GM21515 (cell line): Measurements from ENCODE around the gene TTLL11.

ENCODE experiments used
- ATAC-seq: cut with Tn5 transposase; IDR thresholded peaks from one replicate; pipeline ENCODE4 v1.9.1; 2021; ENCODE audit not compliant: unreplicated experiment

Gene TTLL11

DNA sequence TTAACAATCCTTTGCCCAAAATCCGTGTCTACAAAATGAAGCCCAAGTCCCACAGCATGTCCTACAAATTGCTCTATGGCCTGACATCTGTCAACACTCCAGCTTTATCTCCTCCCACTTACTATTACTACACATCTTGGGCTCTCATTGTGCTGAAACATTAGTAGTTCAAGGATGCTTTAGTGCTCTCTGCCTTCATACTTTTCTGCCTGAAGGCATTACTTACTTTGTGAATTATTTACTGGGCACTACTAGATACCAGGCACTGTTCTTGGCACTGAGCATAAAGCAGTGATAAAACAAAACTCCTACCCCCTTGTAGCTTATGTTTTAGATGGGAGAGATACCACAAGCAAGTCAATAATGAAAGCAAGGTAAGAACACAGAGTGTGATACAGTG, 113.4 kb downstream of the TTLL11 start:
- no peak for ATAC-seq

DNA sequence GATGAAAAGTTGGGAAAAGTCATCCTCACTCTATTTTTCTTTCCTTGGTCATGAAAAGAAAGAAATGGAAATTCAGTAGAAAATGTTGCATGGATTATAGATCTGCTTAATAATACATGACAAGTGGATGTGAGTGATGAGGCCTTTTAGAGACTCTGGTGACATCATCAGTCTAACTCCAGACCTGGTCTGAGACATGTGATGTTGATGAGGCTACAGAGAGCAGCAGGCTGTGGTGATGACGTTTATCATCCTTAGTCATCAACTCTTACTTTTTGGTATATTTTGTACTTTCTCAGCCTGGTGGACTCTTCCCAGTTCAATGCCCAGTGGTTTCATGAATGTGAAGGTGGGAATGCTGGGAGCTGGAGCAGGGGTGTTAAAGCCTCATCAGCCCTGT, 116.4 kb downstream of the TTLL11 start:
- no peak for ATAC-seq

DNA sequence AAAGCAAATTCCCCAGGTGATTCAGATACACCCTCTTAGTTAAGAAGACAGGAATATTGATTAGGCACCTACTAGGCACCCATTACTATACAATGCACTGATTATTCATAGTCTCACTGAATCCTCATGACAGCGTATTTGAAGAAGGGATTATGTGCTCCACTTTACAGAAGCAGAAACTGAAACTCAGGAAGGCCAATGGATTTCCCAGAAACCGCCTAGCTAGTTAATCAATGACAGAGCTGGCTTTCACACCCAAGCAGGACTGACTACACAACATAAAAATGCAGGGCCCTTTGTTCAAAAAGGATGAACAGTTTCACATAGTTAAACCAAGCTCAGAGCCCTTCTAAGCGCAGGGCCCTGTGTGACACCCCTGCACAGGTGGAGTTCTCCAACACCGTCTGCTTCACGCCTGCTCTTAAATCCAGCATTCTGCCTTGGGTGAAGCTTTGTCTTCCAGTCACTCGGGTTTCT, 117.3 kb downstream of the TTLL11 start:
- ATAC-seq: no peak

DNA sequence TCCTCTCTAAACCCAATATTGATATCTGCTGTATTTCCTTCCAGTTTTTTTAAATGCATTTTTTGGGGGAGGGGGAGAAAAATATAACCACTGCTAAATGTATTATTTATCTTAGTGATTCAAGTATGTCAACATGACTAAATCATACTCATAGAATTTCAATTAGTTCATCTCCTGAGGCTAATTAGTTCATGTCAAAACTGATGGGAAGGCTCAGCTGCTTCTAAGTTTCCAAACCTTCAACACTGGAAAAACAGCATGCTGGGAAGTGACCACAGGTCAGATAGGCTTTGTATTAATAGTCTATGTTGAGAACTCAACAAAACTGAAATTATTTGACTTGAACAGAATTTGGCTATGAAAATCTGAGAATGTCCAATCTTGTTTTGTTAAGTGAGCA, 118.7 kb downstream of the TTLL11 start:
- ATAC-seq: no peak

DNA sequence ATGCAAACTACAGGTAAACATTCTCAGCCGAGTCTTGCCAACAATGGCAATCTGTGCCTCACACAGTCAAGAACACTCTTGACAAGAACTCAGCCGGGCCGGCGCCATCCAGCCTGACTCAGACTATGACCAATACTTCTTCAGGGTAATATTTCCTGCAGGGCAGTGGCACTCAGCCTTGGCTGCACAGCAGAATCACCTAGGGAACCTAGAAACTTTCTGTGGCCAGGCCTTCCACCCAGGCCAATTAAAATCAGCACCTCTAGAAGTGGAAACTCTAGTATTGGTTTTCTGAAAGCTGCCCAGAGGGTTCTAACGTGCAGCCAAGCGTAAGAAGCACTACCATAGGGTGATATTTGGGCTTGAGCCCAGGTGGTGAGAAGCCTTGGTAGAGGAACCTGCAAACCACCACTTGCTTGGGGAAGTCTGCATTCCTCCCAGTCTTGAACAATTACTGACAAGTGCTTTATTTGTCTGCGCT, 120.6 kb downstream of the TTLL11 start:
- no peak for ATAC-seq

DNA sequence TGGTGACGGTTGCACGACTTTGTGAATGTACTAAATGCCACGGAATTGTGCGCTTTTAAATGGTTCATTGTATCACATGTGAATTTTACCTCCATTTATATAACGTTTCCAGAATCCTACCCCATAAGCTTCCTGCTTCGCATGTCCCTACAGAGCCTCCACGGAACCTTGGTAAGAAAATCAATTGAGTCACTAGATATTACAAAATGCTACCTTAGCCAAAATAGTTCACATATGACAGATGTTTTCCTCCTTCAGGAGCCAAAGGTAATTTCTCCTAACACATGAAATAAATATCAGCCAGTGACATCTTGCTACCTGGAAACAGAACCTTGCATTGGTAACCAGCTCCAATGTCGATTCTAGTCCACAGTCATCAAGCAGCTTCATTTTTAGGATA, 125.1 kb downstream of the TTLL11 start:
- ATAC-seq: no peak

DNA sequence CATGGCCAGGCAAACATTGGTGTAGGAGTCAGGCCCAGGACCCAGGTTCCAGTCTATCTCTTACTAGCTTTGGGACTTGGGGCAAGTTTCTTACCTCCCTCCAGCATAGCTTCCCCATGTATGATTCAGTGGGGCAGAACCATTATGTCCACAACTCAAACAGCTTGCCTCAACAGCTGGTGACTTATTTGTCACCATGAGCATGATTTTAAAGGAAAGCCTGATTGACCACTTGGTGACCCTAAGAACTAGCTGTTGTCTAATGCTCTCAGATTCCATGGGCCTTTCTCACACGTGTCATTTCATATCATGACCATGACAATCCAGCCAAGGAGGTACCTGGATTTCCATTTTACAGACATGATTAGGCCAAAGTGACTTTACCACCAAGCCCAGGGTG, 126.4 kb downstream of the TTLL11 start:
- ATAC-seq: no peak

DNA sequence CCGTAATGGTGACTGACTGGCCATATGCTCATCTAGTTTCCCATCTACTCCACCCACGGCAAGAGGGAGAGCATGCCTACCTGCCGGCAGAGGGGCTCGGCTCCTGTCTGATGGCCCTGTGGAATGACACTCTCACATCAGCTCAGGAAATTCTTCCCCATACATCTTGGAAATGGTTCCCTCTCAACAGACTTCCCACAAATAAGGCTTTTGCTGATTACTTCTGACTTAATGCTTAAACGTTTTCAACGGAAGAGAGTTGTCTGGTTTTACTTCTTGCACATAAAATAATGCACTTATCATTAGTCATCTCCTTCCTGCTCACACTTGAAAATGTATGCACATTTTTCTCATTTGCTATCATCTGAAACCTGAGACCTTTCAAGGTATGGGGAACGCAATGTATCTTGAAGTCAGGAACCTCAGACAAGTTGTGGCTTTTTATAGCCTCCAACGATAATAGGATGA, 129.5 kb downstream of the TTLL11 start:
- ATAC-seq: no peak

DNA sequence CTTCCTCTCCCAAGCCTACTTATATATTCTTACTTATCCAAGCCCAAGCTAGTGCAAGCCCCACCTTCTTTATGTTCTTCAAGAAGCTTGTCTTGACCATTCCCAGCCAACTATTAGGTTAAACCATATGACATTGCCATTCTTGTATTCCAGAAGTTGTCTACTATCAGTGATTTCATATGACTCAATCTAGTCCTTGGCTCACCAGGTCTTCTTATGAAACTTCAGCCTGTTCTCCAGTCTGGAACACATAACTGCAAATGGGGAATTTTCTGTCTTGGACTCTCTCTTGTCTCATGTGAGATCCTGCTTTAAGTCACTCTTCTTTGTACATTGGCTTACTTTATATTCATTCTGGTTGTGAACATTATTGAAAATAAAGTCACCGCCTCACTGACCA, 130.7 kb downstream of the TTLL11 start:
- ATAC-seq: no peak

DNA sequence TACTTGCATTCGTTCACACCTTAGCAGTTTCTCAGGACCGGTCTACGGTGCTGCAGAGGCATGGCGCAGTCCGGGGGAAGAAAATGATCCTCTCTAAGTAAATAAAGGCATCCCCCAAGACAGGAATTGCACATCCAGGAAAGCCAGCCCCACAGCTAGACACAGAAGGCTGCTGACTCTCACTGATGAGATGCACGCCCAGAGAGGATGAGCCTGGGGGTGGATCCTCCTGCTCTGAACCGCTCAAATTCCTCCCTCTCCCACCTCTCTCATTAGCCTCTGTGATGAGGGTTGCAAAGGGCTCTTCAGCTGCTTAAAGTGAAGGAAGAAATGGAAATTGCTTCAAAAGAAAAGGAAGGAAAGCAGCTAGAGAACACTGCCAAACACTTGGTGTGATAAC, 132.4 kb downstream of the TTLL11 start:
- ATAC-seq: no peak

DNA sequence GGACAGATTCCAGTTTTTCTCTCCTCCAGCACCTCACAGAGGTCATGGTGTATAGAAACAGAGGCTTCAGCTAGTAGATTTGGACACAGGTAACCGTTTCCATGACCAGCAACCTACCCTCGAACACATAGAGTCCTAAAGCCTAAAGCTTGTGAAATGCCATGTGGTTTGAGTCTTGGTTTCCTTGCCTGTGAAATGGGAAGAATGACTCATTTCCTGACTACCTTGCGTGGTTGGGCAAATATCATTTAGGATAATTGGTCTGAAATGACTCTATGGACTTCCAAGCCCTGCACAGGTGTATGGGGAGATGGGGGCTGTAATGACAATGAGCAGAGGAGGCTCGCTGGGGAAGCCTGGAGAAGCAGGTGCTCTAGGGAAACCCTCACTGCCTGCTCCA, 134.6 kb downstream of the TTLL11 start:
- ATAC-seq: no peak

DNA sequence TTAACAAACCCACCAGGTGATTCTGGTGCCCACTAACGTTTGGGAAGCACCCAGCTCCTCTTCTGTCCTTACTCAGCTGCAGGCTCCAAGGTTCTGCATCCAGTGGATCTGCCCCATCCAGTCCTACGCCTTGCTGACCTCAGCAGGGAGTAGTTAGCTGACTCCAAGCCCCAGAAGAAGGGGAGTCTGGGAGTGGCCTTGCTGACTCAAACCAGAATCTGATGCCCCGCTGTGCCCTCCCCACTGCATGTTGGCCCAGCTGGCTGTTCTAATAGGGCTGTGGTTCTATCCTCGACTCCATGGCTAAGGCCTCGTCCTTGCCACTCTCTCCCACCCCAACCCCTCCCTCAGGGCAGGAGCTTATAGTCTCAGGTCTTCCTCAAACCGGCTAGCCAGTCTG, 136.3 kb downstream of the TTLL11 start:
- no peak for ATAC-seq

DNA sequence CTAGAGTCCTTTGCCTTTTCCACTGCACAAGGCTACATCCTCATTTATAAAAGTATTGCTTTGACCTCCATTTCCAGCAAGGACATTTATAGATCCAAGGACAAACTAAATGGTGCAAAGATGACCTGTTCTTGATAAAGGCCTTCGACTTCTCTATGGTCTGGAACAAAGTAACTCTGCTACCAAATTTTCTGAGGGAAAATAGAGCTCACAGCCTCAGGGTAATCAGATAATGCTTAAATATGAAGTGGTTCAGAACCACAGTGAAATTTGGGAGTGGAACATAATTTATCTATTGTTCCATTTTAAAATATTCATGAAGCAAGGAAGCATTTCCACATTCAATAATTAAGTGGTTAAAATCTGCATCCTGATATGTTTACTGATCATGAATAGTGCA, 137.5 kb downstream of the TTLL11 start:
- no peak for ATAC-seq

DNA sequence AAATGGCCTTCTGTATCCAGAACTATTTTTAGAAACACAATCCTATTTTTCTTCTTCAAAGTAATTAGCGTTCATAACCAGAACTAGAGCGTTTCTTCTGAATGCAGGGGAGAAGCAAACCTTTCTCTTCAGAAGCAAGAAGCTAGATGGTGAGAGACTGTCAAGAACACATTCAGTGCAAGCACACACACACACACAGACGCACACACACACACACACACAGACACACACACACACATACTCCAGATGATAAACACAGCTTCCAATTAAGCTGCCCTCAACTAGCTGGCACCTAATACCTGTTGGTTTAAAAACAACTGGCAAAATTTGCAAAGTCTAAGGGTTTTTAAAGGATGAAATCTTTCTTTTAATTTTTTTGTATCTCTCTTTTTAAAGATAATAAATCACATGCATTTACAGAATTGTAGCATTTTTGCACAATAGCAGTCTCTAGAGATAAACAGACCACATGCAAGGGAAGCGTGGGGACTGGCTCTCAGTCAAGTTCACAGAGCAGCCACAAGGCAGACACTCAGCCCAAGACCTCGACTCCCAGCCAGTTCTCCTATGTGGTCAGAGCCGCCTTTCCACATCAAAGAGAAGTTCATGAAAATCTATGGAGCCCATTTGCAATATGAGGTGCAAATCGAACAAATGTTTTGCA, 138.5 kb downstream of the TTLL11 start:
- no peak for ATAC-seq

DNA sequence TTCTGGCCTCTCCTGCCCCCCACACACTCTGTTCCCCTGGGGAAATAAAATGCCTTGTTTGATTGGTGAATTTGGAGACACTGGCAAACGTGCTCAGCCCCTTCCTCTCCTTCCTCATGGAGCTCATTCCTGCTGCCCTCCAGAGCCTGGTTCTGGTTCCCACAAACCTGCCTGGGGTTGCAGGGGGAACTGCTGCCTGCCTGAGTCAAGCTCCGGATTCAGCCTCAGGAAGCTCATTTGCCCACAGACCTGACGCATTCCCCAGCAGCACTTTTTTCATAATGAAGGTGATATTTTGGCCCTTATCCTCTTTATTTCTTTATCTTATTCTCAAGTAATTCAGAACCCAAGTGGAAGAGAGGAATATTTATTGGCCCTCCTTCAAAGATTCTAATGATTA, 140.5 kb downstream of the TTLL11 start:
- no peak for ATAC-seq

DNA sequence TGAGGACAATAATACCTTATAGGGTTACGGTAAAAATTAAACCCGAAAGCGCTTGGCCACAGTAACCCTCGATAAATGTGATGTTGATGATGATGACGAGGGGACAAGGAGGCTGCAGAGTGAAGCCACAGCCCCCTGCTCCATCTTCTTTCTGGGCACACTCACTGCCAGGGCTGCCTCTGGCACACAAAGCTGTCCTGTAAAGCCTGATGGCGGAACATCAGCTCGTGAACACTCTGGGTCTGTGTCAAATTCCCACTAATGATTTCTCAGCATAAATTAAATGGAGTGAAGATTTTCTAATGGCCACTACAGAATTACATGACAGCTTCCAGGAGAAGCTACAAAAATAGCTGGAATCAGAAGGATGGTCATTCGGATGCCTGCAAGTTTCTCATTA, 142.2 kb downstream of the TTLL11 start:
- no peak for ATAC-seq

DNA sequence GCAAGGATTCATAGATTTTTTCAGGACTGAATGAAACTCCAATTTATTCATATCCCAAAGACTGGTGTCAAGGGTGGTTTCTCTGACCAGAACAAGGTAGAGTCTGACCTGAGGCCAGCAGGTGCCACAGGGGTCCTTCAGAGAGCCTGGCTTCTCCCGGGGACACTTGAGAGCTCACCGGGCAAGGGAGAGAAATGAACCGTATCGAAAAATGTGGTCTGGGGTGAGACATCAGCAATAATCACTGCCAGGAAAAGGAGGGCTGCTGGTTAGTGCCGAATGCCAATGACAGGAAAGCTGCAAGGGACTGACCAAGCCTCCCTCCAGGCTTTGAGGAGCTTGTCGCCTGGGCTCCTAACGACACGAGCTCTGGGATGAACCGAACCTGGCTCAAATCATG, 142.7 kb downstream of the TTLL11 start:
- ATAC-seq: no peak

DNA sequence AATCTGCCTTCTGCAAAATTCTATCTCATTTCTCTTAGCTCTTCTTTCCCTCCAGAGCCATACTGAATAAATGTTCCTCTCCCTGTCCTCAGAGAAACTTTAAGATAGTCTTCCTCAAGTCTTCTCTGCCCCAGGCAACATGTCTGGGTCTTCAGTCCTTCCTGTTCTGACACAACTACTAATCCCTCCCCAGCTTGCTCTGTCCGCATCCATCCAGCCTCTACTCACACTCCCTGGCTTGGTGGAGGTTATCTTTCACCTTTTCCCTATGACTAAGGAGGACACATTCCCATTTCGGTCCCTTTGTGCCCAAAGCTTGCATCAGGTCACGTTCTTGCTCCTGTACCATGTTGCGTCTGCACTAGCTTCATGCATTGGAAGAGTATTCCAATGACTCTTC, 143.3 kb downstream of the TTLL11 start:
- no peak for ATAC-seq

DNA sequence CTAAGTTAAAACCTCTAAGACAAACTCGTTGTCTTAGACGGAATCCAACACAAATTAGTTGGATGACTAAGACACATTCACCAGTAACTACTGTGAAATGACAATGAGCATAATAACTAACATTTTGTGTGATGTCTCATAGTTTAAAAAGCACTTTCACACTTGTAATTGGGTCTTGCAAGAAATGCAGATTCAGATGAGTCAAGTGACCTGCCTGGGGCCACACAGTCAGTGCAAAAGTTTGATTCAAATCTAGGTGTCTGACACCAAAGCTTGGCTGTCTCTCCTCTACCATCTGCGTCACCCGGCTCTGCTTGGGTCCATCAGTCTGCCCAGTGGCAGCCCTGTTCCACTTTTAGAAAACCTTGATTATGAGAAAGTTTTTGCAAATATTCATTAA, 143.7 kb downstream of the TTLL11 start:
- ATAC-seq: no peak

DNA sequence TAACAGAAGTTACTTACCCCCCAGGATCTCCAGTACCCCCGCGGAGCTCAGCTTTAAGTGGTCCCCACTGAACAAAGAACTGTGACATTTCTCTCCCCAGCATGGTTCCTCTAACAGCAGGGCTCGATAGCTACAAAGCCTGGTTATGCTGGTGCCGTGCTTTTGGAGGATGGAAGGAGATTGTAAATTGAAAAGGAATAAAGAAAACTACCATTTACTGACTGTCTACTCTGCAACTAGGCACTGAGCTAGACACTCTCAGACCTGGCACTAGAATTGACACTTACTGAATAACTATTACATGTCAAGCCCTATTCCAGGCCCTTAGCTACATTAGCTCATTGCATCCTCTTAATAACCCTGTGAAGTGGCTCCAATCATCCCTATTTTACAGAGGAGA, 145.3 kb downstream of the TTLL11 start:
- ATAC-seq: no peak

DNA sequence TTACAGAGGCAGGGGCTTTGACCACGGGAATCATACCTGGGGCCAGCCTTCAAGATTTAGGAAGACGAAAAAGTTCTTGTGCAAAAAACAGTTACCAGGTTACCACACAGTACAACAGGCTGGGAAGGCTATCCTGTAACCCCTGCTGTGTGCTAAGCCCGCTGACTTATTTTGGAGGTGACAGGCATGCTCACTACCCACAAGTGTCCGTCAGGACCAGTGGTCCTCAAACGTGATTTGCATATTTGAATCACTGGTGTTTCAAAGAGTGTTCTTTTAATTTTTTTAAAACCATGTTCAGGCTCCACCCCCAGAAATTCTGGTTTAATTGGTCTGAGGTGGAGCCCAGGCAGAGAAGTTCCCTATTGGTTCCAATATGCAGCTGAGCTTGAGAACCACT, 146.6 kb downstream of the TTLL11 start:
- ATAC-seq: no peak

DNA sequence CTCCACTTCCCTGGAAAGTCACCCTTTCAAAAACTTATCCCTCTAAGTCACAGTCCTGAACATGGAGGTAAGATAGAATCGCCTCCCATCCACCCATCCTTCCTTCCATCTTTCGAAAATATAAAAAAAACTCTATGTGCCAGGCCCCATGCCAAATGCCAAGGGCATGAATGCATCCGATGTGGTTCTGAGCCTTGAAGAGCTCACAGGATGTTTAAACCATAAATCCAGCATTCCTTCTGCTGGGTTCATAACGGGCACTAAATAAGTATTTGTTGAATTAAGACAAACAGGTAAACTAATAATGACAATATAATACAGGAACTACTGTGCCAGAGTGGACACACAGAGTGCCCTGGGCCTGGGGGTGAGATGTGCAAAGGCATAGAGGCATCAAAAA, 147.3 kb downstream of the TTLL11 start:
- no peak for ATAC-seq

DNA sequence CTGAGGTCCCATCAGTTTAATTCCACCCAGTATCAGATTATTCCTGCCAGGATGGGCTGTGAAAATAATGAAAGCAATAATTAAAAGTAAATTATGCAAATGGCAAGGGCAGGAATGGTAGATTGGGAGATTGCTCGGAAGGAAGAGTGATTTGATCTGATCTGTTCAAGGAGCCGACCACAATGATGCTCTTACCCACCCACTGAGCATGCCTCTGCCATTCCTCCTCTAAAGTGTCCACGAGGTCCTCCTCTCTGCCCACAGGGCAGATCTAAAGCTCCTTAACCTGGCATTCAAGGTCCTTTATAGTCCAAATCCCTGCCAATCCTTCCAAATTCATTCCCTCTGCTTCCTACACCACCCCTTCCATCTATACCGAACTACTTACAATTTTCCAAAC, 147.8 kb downstream of the TTLL11 start:
- ATAC-seq: no peak
